Middle frontal gyrus (tissue), 1 donor: ENCODE measurements around the gene MRM2.
A peak's percentile ranks its signal among the peaks of the same experiment; 100 is the strongest.

Source experiments
- DNase-seq: peaks from one replicate; pipeline ENCODE4 v3.0.0-alpha.2; 2015; ENCODE audit warnings: low spot score; ENCODE audit errors: extremely low spot score

Gene MRM2

DNA sequence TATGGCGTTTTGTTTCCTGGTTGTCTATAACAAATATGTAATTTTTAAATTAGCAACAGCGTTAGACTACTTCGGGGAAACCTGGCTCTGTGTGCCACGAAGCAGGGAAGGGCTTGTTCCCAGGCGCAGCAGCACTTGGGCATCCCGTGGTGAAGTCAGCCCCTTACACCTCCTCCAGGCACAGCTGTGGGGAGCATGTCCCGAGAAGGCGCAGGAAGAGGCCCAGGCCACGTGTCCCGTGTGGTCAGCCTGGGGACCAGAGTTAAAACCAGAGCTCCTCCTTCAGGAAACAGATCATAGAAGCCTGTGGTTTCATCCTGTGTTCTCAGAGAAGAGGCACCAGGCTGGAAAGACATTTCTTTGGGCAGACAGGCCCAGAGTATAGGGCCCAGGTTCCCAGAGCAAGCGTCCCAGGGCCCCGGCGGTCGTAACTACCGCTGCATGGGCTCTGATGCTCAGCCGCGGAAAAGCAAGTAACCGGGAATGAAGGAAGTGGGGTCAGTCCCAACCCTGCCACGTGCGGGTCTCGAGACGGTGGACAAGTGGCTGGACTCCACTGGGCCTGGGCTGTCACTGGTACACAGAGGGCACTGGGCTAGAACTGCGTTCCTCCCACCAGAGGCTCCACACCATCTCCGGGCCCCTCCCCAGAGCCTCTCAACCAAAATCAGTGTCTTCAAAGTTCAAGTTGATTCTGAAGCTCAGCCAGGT is 7.1 kb upstream of the MRM2 start:
- no peak for DNase-seq

DNA sequence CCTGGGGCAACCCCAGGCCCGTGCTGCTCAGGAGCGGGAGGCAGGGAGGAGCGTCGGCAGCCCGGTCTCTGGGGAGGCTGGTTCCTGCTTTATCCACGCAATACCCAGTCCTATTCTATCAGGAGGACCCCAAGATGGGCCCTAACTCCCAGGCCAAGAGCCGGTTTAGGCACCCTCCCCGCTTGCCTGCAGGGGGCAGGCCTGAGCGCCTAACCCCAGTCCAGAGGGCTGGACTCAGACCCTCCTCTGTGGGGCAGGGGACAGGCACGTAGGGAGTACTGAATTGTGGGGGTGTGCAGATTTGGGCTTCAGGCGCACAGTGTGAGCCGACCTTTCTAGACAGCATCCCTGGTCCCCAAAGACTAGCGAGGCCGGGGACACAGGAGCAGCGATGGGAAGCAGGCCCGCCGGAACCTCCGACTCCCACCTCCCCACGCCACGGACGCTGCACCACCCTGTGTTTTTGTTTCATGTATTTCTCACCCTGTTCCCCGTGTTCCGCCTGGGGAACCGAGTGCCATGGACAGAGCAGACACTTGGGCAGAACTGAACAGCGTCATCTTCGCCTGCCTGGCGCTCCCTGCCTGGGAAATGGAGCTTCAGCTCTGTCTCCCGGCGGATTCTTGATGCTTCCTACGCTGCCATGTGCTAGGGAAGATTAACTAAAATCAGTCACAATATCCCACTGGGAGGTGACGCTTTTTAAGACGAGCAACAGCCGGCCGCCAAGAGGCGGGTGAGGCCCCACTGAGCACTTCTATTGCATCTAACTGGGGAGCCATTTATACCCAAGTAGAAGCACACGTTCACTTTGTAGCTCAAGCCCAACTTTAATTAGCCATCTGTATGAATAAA is 5.4 kb upstream of the MRM2 start:
- no peak for DNase-seq

DNA sequence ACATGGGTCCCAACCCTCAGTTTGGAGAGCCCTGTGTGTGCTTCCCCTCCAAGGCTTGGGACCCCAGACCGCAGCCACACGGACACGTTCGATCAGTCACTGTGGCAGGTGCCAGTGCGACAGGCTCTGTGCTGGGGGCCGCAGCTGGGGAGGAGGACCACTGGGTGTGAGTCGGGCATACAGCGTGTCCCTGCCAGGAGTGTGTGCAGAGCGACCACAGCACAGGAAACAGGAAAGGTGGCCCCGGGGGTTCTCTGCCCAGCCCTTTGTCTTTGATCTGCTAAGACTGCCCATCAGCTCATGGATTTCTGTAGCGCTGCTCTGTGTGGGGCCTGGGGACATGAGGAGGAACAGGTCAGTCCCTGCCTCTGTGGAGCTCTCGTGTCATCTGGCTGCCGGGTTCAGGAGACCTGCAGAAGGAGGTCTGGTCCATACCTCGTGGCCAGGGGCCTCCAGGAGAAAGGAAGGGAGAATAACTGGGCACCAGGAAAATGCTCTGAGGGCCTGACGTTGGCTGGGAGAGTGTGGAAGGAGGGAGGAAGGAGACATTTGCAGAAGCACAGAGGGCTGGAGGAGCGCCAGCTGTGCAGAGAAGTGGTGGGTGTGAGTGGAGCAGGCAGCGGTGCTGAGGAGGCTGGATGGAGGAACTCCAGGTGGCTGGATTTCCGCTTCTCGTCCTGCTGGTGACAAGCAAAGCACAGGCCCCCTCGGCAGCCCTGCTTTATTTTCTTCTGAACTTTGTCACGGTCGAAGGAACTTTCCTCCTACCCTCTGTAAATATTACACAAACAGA is 4.1 kb upstream of the MRM2 start:
- DNase-seq = no peak

DNA sequence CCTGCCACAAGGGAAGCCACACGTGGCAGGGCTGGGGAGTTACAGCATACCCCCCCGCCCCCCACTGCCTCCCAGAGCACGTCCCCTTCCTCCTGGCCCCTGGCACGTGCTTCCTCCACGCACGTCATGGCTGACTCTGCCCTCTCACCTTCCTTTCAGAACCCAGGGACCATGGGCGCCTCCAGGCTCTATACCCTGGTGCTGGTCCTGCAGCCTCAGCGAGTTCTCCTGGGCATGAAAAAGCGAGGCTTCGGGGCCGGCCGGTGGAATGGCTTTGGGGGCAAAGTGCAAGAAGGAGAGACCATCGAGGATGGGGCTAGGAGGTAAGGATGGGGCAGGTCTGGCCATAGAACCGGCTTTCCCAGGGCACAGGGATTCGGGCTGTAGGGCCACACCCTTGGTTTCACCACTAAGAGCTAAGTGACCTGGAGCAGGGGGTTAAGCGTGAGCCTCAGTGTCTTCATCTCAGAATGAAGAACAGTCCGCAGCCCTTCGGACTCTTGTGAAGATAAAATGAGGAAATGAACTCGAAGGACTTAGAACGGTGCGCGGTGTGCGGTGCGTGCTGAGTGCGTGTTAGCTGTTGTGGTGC is 2.5 kb upstream of the MRM2 start:
- DNase-seq = no peak

DNA sequence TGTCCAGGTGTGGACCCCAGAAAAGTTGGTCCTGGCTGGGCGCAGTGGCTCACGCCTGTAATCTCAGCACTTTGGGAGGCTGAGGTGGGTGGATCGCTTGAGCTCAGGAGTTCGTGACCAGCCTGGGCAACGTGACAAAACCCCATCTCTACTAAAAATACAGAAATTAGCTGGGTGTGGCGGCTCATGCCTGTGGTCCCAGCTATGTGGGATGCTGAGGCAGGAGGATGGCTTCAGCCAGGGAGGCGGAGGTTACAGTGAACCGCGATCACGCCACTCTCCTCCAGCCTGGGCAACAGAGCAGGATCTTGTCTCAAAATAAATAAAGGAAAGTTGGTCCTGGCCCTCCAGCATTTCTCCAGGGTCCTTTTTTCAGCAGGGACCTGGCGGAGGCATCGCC is 1.5 kb upstream of the MRM2 start:
- DNase-seq = no peak

DNA sequence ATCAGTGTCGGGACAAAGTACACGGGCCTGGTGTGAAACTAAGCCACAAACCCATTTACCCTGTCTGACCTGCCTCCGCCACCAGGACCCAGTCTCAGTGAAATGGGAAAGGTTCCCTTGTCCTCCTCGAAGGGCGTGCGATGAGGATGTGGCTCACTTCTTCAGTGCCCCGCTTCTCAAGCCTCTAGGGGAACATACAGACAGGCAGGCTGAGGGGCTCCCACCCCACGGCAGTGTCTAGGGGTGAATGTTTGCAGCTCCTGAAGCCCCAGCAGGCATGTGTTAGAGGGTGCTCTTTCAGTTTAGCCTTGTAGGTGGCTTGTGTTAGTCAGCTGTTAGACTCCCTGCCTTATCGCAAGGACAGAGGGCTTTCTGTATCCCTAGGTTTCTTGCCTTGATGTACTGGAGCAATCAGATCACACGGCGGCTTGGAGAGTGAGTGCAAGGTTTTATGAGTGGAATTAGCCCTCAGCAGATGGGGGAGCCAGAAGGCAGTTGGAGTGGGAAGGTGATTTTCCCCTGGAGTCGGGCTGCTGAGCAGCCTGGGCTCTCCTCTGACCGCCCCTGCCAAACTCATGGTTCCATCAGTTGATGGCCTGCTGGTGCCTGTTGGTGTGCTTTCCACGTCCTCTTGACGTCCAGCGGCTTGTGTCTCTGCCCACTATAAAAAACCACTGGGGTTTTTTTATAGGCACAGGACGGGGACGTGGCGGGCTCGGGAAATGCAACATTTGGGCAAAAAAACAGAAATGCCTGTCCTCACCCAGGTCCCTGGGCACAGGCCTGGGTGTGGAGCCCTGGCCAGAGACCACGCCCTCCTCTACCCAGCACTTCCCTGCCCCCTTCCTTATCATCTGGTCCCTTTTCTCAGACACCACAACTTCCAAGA is 780 bp upstream of the MRM2 start:
- DNase-seq = no peak

DNA sequence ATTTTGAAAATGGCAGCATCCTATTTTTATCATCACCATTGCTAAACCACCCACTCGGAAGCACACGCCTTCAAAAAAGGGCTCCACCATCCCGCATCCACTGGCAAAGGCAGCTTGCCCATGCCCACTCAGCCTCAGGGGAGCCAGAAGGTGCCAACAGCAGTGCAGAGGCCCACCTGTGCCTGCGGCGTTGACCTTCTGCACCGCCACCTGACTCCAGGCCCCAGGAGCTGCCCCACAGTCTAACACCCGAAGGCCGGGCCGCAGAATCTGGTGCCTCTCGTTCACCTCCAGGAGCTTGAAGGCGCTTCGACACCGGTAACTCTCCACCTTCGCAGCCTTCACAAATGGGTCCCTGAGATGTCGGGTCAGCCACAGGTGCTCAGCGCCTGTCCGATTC is 2.8 kb downstream of the MRM2 start:
- no peak for DNase-seq

DNA sequence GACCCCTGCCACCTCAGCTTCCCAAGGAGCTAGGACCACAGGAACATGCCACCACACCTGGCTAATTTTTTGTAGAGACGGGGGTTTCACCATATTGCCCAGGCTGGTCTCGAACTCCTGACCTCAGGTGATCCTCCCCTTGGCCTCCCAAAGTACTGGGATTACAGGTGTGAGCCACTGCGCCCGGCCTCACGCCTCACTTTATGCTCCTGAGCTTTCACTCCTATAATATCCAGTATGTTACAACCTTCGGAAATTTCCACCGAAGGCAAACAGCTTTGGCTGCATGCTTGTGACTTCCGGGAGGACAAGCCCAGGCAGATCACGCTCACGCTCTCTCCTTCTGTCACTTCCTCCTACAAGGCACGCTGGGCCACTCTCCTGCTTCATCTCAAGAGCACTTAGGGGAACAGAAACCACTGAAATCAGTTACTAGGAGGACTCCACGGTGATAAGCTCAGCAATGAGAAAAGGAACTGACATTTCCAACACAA is 4.8 kb downstream of the MRM2 start:
- DNase-seq = peak; percentile 27

DNA sequence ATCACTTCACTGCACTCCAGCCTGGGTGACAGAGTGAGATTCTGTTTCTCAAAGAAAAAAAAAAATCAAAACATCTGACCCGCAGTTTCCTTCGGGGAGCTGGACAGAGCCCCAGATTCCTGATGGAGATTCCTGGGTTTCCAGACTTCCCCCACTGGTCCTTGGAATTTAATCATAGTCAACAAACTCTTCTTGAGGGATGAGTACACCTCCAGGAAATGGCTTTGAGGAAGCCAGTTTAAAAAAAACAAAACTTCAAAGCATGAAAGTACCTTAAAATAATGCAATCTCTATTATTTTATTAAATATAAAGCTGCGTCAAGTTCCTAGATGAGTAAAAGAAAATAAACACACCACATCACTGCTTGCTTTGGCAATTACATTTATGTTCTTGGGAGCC is 8.1 kb downstream of the MRM2 start:
- DNase-seq = no peak

DNA sequence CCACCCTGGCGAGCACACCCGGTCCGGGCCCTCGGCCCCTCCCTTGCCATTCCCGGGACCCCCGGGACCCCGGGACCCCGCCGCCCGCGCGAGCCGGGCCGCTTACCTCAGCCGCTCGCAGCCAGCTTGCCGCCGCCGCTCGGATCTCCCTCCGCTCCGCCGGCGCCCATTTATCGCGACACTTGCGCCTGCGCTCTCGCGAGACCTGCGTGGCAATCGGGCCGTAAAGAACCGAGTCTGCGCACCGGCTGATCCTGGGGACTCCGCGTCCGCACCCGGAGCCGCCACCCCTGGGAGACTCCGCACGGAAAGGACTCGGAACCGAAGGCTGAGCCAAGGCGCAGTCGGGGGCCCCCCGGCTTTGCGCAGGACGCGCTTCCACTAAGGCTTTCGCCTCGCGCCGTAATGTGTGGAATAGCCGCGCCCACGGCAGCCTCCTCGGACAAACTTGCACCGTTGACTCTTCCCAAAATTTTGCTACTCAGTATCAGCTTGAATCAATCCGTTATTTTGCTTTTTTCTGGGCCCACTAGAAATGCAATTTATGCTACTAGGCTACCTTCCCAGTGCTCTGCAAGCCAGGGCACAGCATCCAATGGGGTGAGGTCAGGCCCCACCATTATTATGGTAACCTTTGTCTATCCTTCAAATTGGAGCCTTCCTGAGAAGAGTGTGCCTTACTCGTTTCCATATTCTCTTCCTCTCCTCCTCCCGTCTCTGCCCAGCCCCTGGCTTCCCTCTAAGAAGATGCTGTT is 9.1 kb downstream of the MRM2 start, which contains the start of gene MAD1L1:
MAD1L1 (minus strand) TSS at position 180 of the 755 bp plus-strand sequence. CDS start 2,812 bp downstream, outside the sequence.
- peak; percentile 84 for DNase-seq

DNA sequence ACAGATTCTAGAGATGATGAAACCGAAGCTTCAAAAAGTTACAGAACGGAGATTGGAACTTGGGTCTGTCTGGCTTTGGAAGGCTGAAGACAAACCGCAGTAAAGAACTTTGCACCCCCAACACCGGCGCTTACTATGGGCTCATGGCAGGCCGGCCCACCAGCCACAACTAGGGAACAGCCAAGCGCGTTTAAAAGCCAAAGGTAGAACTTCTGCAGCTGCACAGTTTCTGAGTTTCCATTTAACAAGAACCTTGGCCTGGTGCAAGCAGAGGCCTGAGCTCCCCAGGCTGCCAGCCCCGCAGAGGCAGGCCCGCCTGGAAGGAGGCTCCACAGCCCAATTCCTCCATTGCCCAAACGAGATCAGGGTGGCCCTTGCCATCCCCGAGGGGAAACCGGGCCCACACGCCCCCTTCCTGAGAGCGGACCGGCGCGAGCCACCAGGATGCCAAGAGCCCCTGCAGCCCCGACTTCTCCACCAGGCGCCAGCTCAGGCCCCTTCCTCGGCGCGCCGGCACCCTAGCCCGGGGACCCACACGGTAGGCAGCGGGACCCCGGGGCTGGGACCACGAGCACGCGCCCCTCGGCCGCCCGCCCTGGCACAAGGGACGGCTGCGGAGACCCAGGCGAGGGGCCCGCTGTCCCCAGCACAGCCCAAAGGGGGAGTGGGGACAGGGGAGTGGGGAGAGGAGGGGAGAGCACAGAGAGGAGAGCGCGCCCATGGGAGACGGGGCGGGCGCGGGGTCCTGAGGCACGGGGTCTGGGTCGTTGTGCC is 9.8 kb downstream of the MRM2 start:
- no peak for DNase-seq

DNA sequence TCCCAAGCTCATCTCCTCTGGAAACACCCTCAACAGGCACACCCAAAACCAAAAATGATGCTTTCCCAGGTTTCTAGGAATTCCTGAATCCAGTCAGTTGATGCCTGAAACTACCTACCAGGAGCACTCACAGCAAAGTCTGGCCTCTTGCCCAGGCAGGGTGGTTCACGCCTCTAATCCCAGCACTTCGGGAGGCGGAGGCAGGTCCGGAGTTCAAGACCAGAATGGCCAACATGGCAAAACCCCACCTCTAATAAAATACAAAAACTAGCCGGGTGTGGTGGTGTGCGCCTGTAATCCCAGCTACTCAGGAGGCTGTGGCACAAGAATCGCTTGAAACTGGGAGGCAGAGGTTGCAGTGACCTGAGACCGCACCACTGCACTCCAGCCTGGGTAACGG is 11.1 kb downstream of the MRM2 start:
- DNase-seq = no peak

DNA sequence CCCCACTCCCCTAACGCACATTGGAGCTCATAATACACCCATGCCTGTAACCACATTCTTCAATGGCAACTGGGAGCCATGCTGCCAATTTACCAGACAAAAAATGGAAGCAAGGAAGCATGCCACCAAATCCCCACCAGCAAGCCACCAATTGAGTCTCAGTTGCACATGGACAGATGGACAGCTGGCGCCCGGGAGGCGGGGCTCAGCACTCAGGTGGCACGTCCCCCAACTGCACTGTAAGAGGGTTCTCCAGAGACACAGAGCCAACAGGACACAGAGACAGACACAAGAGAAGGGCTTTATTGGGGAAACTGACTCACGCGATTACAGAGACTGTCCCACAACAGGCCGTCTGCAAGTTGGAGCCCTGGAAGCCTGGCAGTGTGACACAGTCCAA is 11.8 kb downstream of the MRM2 start:
- no peak for DNase-seq

DNA sequence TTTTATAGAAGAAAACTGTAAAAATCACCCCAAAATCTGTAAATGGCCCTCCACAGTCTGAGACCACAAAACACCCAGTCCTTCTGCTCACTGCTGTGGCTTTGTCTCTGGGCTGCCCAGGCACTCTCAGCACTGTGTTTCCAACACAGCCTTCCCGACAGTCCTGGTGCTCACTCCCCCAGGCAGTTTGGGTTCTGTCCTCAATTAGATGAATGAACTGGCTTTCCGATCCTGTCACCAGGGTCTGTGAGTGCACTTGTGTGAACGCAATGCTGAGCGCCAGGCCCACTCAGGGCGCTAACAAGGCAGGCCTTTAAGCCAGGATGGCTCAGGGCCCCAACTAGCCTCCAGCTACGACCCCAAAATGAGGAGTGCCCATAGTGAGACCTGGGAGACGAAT is 12.5 kb downstream of the MRM2 start:
- no peak for DNase-seq

DNA sequence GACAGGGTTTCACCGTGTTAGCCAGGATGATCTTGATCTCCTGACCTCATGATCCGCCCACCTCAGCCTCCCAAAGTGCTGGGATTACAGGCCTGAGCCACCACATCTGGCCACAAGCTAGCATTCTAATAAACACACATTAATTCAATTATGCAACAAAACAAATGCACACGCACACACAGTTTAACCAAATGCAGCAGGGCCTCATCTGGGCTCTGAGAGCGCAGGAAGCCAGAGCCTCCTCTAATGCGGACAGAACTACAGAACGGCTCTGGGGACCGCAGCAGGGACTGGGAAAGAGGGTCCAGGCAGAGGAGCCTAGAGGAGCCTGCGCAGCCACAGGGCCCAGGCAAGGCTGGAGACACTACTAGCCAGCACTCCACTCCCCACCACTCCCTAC is 13.1 kb downstream of the MRM2 start:
- no peak for DNase-seq

DNA sequence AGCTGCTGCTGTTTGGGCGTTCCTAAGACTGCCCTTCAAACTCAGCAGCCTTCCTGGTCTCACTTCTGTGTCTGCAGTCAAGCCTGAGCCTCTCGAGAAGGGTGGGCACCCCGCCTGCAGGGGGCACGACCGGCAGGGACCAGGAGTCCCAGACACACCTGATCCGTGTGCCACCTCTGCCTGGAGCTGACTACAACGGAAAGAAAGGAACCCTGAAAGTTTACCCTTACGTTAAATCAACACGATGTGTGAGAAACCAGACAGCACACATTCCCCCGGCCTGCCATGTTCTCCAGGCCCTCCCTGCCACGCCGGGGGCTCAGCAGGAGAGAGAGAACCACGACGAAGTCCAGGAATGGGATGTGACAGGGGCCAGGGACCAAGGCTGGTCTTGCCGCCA is 14.3 kb downstream of the MRM2 start:
- DNase-seq = no peak

DNA sequence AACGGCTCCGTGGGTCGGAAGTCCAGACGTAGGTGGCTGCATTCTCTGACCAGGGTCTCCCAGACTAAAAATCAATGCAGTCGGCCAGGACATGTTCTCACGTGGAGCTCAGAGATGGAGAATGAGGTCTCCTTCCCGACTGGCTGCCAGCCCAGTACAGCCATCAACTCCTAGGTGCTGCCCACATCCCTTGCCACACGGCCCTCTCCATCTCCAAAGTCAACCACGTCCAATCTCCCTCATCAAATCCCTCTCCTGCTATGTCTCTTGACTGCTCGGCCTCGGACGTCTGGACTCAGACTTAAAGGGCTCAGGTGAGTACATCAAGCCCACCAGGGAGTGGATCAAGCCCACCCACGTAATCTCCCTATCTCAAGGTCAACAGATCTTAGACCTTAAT is 16.2 kb downstream of the MRM2 start:
- no peak for DNase-seq

DNA sequence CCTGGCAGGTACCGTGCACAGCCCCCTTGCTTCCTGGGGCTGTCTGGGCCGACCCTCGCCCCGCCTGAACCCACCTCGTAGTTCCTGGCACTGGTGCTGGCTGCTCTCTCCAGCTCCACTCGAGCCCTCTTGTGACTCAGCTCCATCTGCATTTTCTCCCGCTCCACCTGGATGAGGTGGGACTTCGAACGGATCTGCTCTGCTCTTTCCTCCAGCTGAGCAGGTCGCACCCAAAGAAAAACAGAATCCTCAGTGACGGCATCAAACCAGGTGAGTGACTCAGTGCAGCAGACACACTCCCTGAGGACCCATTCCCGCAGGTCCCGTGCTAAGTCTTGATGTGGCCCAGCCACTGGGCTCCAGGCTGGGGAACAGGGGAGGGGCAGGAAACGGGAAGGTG is 16.7 kb downstream of the MRM2 start:
- no peak for DNase-seq

DNA sequence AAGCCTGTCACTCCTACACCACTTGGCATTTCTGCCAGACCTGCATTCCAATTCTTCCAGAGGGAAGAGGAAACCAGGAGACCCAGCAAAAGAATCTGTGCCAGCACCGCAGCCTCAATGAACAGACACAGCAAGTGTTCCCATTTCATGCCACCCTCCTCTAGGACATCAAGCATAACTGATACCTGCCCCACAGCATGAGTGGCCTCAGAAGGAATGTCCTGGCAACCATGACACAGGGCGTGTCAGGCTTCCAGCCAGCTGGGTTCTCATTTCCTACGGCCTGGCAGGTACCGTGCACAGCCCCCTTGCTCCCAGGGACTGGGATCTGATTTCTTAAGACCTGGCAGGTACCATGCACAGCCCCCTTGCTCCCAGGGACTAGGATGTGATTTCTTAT is 17.1 kb downstream of the MRM2 start:
- no peak for DNase-seq
